SK-N-SH treated with all-trans-retinoic acid at 6 μM for 48 hours (cell line): ENCODE results near the gene ANKRD18A.

Experiments
- ARNTL ChIP-seq: fragments of 450-650 bp; formaldehyde crosslinking; IDR thresholded peaks from 2 replicates; pipeline ENCODE4 v1.5.0; 2020; ENCODE audit warnings: low read depth, mild to moderate bottlenecking, moderate library complexity, borderline replicate concordance
- BACH2 ChIP-seq: fragments of 250-450 bp; sonication (Bioruptor Pico); IDR thresholded peaks from 2 replicates; pipeline ENCODE4 v1.9.0; 2021; ENCODE audit warnings: mild to moderate bottlenecking, borderline replicate concordance
- CSDC2 ChIP-seq: fragments of 250-450 bp; sonication (Bioruptor Pico); IDR thresholded peaks from 2 replicates; pipeline ENCODE4 v1.5.0; 2020; ENCODE audit warnings: mild to moderate bottlenecking, moderate library complexity
- PATZ1 ChIP-seq: fragments of 250-450 bp; sonication (Bioruptor Pico); IDR thresholded peaks from 2 replicates; pipeline ENCODE4 v1.8.0; 2020; ENCODE audit warnings: mild to moderate bottlenecking, moderate library complexity, borderline replicate concordance
- RARB ChIP-seq: fragments of 250-450 bp; sonication (Bioruptor Pico); IDR thresholded peaks from 2 replicates; pipeline ENCODE4 v1.8.0; 2021; ENCODE audit warnings: mild to moderate bottlenecking, moderate library complexity
- TCF4 ChIP-seq: fragments of 250-450 bp; sonication (Bioruptor Pico); IDR thresholded peaks from 2 replicates; pipeline ENCODE4 v1.8.0; 2021; ENCODE audit warnings: mild to moderate bottlenecking, moderate library complexity, borderline replicate concordance
- ZFP30 ChIP-seq: fragments of 450-650 bp; formaldehyde crosslinking; IDR thresholded peaks from 2 replicates; pipeline ENCODE4 v1.5.0; 2022; ENCODE audit warnings: mild to moderate bottlenecking, moderate library complexity
- ZNF565 ChIP-seq: fragments of 450-650 bp; formaldehyde crosslinking; conservative IDR thresholded peaks from 2 replicates; pipeline ENCODE4 v1.5.0; 2020; ENCODE audit warnings: low read depth, mild to moderate bottlenecking, moderate library complexity

GRCh38 chr9:38641985-38642864 is 21.8 kb upstream of the ANKRD18A start:
- TF ChIP-seq BACH2 (CRISPR knock-in tag) (no peak), ZFP30 (CRISPR knock-in tag) (no peak), ARNTL (CRISPR knock-in tag) (no peak), RARB (CRISPR knock-in tag) (no peak), ZNF565 (no peak), PATZ1 (CRISPR knock-in tag) (no peak), TCF4 (no peak), CSDC2 (CRISPR knock-in tag) (no peak)
